A549 treated with CpdA at 1 μM for 4 hours (cell line): ENCODE measurements around the gene LAMTOR3. TPM values are rescaled to one million over a fixed set of nuclear protein-coding genes. Genes with fewer than 3 reads are reported as not detected.

Experiments
- total RNA-seq: library from RNA; stranded (reverse); fragments of 200-300 nt; extraction: Qiagen RNA extraction; gene quantifications from 5 replicates; pipeline ENCODE4 v1.2.3, GENCODE V29; 2022; ENCODE audit warnings: low read depth

LAMTOR3 gene, protein sequence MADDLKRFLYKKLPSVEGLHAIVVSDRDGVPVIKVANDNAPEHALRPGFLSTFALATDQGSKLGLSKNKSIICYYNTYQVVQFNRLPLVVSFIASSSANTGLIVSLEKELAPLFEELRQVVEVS
- 25.7 to 35.3 TPM (median 27.0 TPM) in 5 replicates for total RNA-seq

DNA sequence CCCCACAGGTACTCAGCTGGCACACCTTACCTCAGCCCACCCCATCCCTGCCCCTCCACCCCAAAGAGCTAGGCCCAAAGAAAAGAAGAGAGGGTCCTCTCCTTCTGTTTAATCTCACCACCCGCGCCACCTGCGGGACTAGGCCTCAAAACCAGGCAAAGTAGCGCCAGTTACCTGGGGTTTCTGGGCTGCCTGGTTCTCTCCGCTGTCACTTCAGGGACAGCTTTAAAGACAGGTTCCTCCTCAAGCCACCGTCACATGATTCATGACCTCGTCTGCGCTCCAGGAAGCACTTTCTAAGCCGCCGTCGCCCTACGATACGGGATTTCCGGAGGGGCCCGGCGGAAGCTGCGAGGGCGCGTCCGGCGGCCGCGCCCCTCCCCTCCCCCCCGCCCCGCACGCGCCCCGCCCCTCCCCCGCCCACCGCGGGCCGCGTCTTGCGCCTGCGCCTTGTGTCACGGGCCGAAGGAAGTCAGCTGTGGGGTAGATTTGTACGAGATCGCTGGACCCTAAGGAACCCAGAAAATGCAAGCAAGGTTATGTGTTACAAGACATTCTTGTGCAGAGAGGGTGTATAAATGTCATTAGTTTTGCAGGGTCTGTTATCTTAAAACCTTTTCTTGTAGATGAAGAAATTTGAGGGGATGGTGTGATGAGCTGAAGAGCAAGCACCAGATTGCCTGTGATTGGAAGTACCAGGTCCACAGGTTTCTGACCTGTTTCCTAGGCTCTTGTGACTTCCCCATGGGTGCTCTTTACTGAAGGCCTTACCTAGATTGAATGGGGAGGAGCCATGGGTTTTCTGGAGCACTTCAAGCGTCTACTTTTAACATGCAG lies at the start of gene LAMTOR3:
TSS of gene LAMTOR3 (minus strand) at position 267 of the 837 bp plus-strand sequence. CDS start 464 bp downstream, outside the sequence.

Other genes starting within 250 kb of the LAMTOR3 start
- gene C4orf54, start 236.6 kb downstream of the LAMTOR3 start, total RNA-seq, result not detected in 5 replicates
- gene DAPP1, start 77.6 kb downstream of the LAMTOR3 start, total RNA-seq, result not detected in 5 replicates
- gene DNAJB14, start 52.2 kb upstream of the LAMTOR3 start, total RNA-seq, result 9.0 to 31.3 TPM (median 17.0 TPM) in 5 replicates
- gene H2AZ1, start 55.8 kb upstream of the LAMTOR3 start, total RNA-seq, result 551 to 698 TPM (median 653 TPM) in 5 replicates